T-cell (primary cell): Measurements from ENCODE around the gene SLC13A1. TPM values are rescaled to one million over a fixed set of nuclear protein-coding genes. Genes with fewer than 3 reads are reported as not detected.

Experiments used
- ATAC-seq, 4 experiments: fragments of 200-7000 bp in 3 of 4; fragments of 150-1000 bp in 1 of 4; cut with Tn5 transposase; replicated peaks in 1 of 4; 1 replicate in 3 of 4; 2 replicates in 1 of 4; pipeline ENCODE4 v1.10.0; 2021; ENCODE audit warnings: moderate library complexity in 3 of 4, mild to moderate bottlenecking in 2 of 4, moderate number of reproducible peaks in 1 of 4
- CTCF ChIA-PET, 2 donors: fragments of 300-600 bp; sonication (Branson Sonifier 250); formaldehyde crosslinking; loops; one replicate each; lab custom pipeline; 2022; ENCODE audit warnings: antibody characterized with exemption in 2 of 2; lab: Charles Lee
- POLR2A ChIA-PET, 2 donors: fragments of 300-600 bp; sonication (Branson Sonifier 250); formaldehyde crosslinking; loops; one replicate each; lab custom pipeline; 2022; ENCODE audit warnings: antibody characterized with exemption in 2 of 2; lab: Charles Lee
- DNase-seq, 35 experiments: peaks; one replicate each; pipeline versions ENCODE4 v3.0.0 to v3.0.0-alpha.2; 2013 to 2023
- H3K27ac ChIP-seq: one replicate; pipeline ENCODE4 v1.5.1; 2013; ENCODE audit warnings: low read length
- H3K27me3 ChIP-seq, 2 experiments: replicated peaks in 1 of 2; 1 replicate in 1 of 2; 2 replicates in 1 of 2; pipeline versions ENCODE4 v1.6.1 to v1.7.0; 2013; ENCODE audit warnings: low read length in 1 of 2, mixed read lengths in 1 of 2; ENCODE audit not compliant: control insufficient read depth in 2 of 2, insufficient read depth in 2 of 2; ENCODE audit errors: extremely low read depth in 1 of 2
- H3K36me3 ChIP-seq, 2 donors: 1 replicate in 1 of 2; 2 replicates in 1 of 2; pipeline versions ENCODE4 v1.6.1 to v1.7.0; 2013; ENCODE audit warnings: low read length in 1 of 2; ENCODE audit not compliant: control insufficient read depth in 2 of 2, insufficient read depth in 1 of 2; ENCODE audit errors: extremely low read depth in 1 of 2
- H3K4me1 ChIP-seq, 2 experiments: 1 replicate in 1 of 2; 2 replicates in 1 of 2; pipeline versions ENCODE4 v1.6.1 to v1.7.0; 2013; ENCODE audit warnings: low read length in 2 of 2, mixed read lengths in 1 of 2; ENCODE audit not compliant: insufficient read depth in 2 of 2, control insufficient read depth in 1 of 2; ENCODE audit errors: extremely low read depth in 1 of 2
- H3K4me3 ChIP-seq, 2 donors: 1 replicate in 1 of 2; 2 replicates in 1 of 2; pipeline versions ENCODE4 v1.5.1 to v1.7.0; 2013; ENCODE audit warnings: mild to moderate bottlenecking in 2 of 2, low read length in 1 of 2, moderate library complexity in 1 of 2; ENCODE audit not compliant: control insufficient read depth in 1 of 2; ENCODE audit errors: extremely low read depth in 1 of 2
- H3K9me3 ChIP-seq: 2 replicates; pipeline ENCODE4 v1.7.0; 2013
- H3K27ac Mint-ChIP-seq, 2 donors: one replicate each; pipeline ENCODE4 v1.8.0; 2020 to 2021; ENCODE audit warnings: mild to moderate bottlenecking in 2 of 2, mixed read lengths in 2 of 2
- H3K27me3 Mint-ChIP-seq, 2 donors: one replicate each; pipeline ENCODE4 v1.8.0; 2021 to 2022; ENCODE audit warnings: mixed read lengths in 2 of 2
- H3K36me3 Mint-ChIP-seq: one replicate; pipeline ENCODE4 v1.8.0; 2021; ENCODE audit warnings: mixed read lengths
- H3K4me1 Mint-ChIP-seq, 3 donors: one replicate each; pipeline ENCODE4 v1.8.0; 2020 to 2022; ENCODE audit warnings: mixed read lengths in 3 of 3, mild to moderate bottlenecking in 1 of 3
- H3K4me3 Mint-ChIP-seq, 3 donors: one replicate each; pipeline ENCODE4 v1.8.0; 2020 to 2022; ENCODE audit warnings: mild to moderate bottlenecking in 3 of 3, mixed read lengths in 3 of 3, moderate library complexity in 3 of 3
- H3K9me3 Mint-ChIP-seq, 3 donors: one replicate each; pipeline ENCODE4 v1.8.0; 2020 to 2022; ENCODE audit warnings: mixed read lengths in 3 of 3
- WGBS: methylation state at CpG from one replicate; pipeline ENCODE4 v1.1.5; 2013; ENCODE audit warnings: missing lambda C conversion rate; ENCODE audit not compliant: insufficient coverage; 5-methylcytosine and 5-hydroxymethylcytosine counted together
- total RNA-seq, 35 experiments: library from RNA in 6 of 35; stranded (reverse) in 6 of 35; fragments of 120-200 nt in 1 of 35; gene quantifications; one replicate each; pipeline versions ENCODE4 v1.2.1 to v1.2.4 and lab custom pipeline; 2013 to 2026

SLC13A1 gene
- total RNA-seq, 5 donors from 2014 or later (not counting 1 experiment from before 2014, with no cell fraction given), result not detected

DNA sequence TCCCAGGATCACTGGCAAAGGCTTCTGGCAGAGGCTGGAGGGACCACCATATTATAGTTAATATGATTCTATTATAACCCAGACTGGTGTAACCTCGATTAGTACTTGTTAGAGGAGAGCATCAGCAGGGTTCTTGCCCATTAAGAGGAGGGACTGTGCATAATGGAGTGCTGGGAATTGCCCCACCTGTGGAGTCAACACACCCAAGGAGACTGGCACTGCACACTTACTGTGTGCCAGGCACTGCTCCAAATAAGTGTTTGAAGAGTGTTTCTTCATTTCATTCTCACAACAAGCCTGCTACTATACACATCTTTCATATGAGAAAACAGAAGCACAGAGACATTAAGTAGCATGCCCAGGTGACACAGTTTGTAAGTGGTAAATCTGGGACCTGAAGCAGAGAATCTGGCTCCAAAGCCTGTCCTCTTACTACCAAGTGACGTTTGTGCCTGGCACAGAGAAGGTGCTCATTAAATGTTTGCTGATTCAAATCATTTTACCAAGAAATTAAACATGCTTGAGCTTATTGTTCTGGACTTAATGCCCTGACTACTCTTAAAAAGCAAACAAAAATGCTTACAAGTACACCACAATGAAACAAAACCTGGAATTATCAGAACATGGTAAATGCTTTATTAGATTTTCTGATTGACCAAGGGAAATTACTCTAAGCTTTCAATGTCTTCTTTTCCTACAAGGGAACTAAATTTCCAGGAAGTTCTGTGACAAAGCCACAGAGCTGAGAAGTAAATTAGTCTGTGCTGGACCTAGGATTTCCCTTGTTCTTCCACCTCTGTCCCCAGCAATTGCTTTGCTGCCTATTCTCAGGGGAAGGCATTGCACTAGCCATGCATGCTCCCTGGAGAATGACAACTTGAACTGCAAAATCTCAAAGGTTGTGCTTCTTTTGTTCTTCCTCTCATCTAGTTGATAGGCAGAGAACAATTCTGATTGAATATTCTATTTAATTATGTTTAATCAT lies 809 bp downstream of the SLC13A1 start:
- no peaks in the 10 kb centered on the region for H3K36me3 Mint-ChIP-seq
- WGBS, result 36% methylated on average over 1 of the region's 2 CpGs
- no peak for DNase-seq
- no peak for ATAC-seq
- ChIA-PET CTCF (no interaction called here), POLR2A (no interaction called here)
- H3K27ac Mint-ChIP-seq, result no peak overlapping the region
- H3K4me1 ChIP-seq, result no peaks in the 10 kb centered on the region
- H3K36me3 ChIP-seq, result no peaks in the 10 kb centered on the region
- H3K27ac ChIP-seq, result no peak overlapping the region
- no peaks in the 10 kb centered on the region for H3K27me3 ChIP-seq
- no peaks in the 10 kb centered on the region for H3K4me1 Mint-ChIP-seq
- no peaks in the 10 kb centered on the region for H3K9me3 ChIP-seq
- H3K9me3 Mint-ChIP-seq, result peaks cover 0 to 6% (median 0%) of the 10 kb centered on the region in 3 donors
- no peak overlapping the region for H3K4me3 ChIP-seq
- no peak overlapping the region for H3K4me3 Mint-ChIP-seq
- H3K27me3 Mint-ChIP-seq, result no peaks in the 10 kb centered on the region

GRCh38 chr7:123198111-123198510 lies 1.7 kb downstream of the SLC13A1 start:
- Histone ChIP-seq H3K9me3 (no peaks in the 10 kb centered on the region), H3K27ac (no peak overlapping the region), H3K36me3 (no peaks in the 10 kb centered on the region), H3K27me3 (no peaks in the 10 kb centered on the region), H3K4me1 (no peaks in the 10 kb centered on the region), H3K4me3 (no peak overlapping the region)
- Mint-ChIP-seq H3K36me3 (no peaks in the 10 kb centered on the region), H3K27ac (no peak overlapping the region), H3K4me3 (no peak overlapping the region), H3K9me3 (peaks cover 0 to 10% (median 0%) of the 10 kb centered on the region in 3 donors), H3K27me3 (no peaks in the 10 kb centered on the region), H3K4me1 (no peaks in the 10 kb centered on the region)
- ATAC-seq, result no peak
- ChIA-PET POLR2A (no interaction called here), CTCF (no interaction called here)
- DNase-seq, result no peak
- WGBS, result no CpG with 5 or more reads among the region's 2 CpGs

DNA sequence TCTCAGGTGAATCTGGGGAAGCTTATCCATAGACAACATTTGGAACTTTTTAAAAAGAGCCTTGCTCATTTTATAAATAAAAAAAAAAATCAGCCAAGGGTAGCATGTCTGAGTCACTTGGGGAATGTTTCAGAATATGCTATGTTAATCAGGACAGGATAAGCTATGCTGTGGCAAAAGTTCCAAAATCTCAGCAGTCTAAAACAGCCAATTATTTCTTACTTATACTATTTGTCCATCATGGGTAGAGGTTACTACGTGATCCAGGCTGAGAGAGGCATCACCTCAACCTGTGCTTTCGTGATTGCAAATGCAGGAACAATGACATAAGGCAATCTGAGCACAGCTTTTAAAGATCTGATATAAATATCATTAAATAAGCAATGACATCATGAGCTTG lies 6.5 kb downstream of the SLC13A1 start:
- H3K27me3 ChIP-seq, result no peaks in the 10 kb centered on the region
- Mint-ChIP-seq H3K4me3 (no peak overlapping the region), H3K4me1 (no peaks in the 10 kb centered on the region), H3K27ac (no peak overlapping the region), H3K36me3 (no peaks in the 10 kb centered on the region), H3K27me3 (no peaks in the 10 kb centered on the region), H3K9me3 (peaks cover 2 to 14% (median 4%) of the 10 kb centered on the region in 3 donors)
- H3K36me3 ChIP-seq, result no peaks in the 10 kb centered on the region
- no CpG with 5 or more reads among the region's 2 CpGs for WGBS
- ATAC-seq, result no peak
- DNase-seq, result no peak
- H3K4me3 ChIP-seq, result no peak overlapping the region
- CTCF ChIA-PET, result no interaction called here
- no peaks in the 10 kb centered on the region for H3K4me1 ChIP-seq
- H3K27ac ChIP-seq, result no peak overlapping the region
- H3K9me3 ChIP-seq, result no peaks in the 10 kb centered on the region
- POLR2A ChIA-PET, result no interaction called here

DNA sequence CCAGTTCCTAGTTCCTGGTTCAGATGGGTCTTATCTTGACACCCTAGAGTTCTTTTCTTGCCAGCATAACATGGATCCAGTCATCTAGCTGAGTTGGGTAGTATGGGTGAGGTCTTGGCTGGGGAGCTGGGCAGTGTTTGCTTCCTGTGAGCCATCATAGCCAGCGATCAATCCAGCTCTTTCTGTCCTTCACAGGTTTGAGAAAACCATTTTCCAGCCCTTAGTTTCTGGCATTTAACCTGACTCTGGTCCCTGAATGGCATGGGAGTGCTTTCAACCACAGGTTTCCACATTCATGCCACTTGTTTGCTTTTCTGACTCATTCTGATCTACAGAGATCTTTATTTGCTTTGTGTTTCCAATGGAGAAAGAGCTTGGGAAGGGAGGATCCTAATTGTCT lies 8.6 kb downstream of the SLC13A1 start:
- Histone ChIP-seq H3K27ac (no peak overlapping the region), H3K27me3 (no peaks in the 10 kb centered on the region), H3K9me3 (no peaks in the 10 kb centered on the region), H3K4me3 (no peak overlapping the region), H3K4me1 (no peaks in the 10 kb centered on the region), H3K36me3 (no peaks in the 10 kb centered on the region)
- Mint-ChIP-seq H3K9me3 (peaks cover 3 to 14% (median 10%) of the 10 kb centered on the region in 3 donors), H3K4me3 (no peak overlapping the region), H3K36me3 (no peaks in the 10 kb centered on the region), H3K27ac (no peak overlapping the region), H3K27me3 (no peaks in the 10 kb centered on the region), H3K4me1 (no peaks in the 10 kb centered on the region)
- ChIA-PET CTCF (no interaction called here), POLR2A (no interaction called here)
- DNase-seq (no peak), ATAC-seq (no peak)
- 57% methylated on average over 1 of the region's 1 CpG for WGBS

- H3K27ac ChIP-seq, result no peak overlapping the region
- ATAC-seq (no peak), DNase-seq (no peak)
- POLR2A ChIA-PET, result no interaction called here
- CTCF ChIA-PET, result no interaction called here
- 33% methylated on average over 1 of the region's 2 CpGs for WGBS
- H3K27ac Mint-ChIP-seq, result no peak overlapping the region
- no peak overlapping the region for H3K4me3 Mint-ChIP-seq
- H3K36me3 Mint-ChIP-seq, result no peaks in the 10 kb centered on the region
- no peaks in the 10 kb centered on the region for H3K4me1 ChIP-seq
- no peaks in the 10 kb centered on the region for H3K27me3 ChIP-seq
- H3K9me3 Mint-ChIP-seq, result peaks cover 6 to 16% (median 14%) of the 10 kb centered on the region in 3 donors
- H3K9me3 ChIP-seq, result no peaks in the 10 kb centered on the region
- H3K4me3 ChIP-seq, result no peak overlapping the region
- no peaks in the 10 kb centered on the region for H3K27me3 Mint-ChIP-seq
- no peaks in the 10 kb centered on the region for H3K36me3 ChIP-seq
- H3K4me1 Mint-ChIP-seq, result no peaks in the 10 kb centered on the region
These were observed 9.5 kb downstream of the SLC13A1 start for GRCh38 chr7:123190109-123190831.

DNA sequence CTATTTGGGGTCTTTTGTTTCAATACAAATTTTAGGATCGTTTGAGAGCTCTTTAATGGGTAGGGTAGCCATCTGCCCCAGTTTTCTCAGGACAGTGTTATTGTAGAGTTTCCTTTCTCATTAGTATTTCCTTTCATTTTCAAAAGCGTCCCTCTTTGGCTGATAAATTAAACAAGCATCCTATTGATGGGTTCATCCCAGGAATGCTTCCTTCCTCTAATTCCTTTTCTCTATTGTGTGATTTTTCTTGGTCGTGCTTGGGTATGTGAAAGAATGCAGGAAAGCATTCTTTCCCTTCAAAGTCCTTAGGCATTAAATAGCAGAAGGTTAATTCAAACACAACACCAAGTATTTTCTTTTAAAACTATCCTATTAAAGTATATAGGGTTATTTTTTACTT lies 14.0 kb downstream of the SLC13A1 start:
- Mint-ChIP-seq H3K36me3 (no peaks in the 10 kb centered on the region), H3K4me1 (no peaks in the 10 kb centered on the region), H3K9me3 (peaks cover 8 to 16% (median 11%) of the 10 kb centered on the region in 3 donors), H3K27ac (no peak overlapping the region), H3K27me3 (no peaks in the 10 kb centered on the region), H3K4me3 (no peak overlapping the region)
- H3K4me1 ChIP-seq, result no peaks in the 10 kb centered on the region
- no peak overlapping the region for H3K4me3 ChIP-seq
- DNase-seq (no peak), ATAC-seq (no peak)
- no peaks in the 10 kb centered on the region for H3K9me3 ChIP-seq
- ChIA-PET CTCF (no interaction called here), POLR2A (no interaction called here)
- H3K36me3 ChIP-seq, result no peaks in the 10 kb centered on the region
- no peaks in the 10 kb centered on the region for H3K27me3 ChIP-seq
- WGBS, result no CpG with 5 or more reads among the region's 3 CpGs
- H3K27ac ChIP-seq, result no peak overlapping the region
